HUDEP-2 (cell line): ENCODE measurements around the gene FAT2.
"Not testable (repeated sequence)": the region's sequence is repeated elsewhere in the genome, so short reads cannot be mapped to it uniquely, and the experiment has no call there.

Experiments
- DNase-seq, 76 experiments: peaks; one replicate each; lab custom pipeline; 2025; ENCODE audit not compliant: unreplicated experiment in 76 of 76; lab: John Stamatoyannopoulos, UW

FAT2 gene

GRCh38 chr5:151615431-151615830, 24.3 kb upstream of the FAT2 start:
- DNase-seq = no peak

- no peak for DNase-seq
These were observed 23.4 kb upstream of the FAT2 start for GRCh38 chr5:151614565-151614964.

DNA sequence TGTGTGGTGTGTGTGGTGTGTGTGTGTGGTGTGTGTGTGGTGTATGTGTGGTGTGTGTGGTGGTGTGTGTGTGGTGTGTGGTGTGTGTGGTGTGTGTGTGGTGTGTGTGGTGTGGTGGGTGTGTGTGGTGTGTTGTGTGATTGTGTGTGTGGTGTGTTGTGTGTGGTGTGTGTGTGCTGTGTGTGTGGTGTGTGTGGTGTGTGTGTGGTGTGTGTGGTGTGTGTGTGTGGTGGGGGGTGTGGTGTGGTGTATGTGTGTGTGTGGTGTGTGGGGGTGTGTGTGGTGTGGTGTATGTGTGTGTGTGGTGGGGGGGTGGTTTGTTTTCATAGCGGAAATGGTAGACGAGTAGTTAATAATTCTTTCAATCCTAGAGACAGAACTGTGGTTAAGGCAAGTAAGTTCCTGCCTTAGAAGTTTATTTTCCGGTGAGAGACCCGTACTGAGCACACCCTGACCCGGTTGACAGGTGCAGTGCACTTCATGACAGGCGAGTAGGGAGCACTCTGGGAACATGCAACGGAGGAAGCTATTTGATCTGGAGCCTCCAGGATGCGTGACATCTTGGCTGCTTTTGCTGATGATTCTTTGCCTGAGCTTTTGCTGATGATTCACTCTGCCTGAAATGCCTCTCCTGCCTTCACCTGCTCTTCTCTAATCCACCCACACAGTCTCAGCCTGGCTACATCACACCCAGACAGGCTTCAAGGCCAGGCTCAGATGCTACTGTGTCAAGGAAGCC, 21.7 kb upstream of the FAT2 start:
- no peak for DNase-seq

DNA sequence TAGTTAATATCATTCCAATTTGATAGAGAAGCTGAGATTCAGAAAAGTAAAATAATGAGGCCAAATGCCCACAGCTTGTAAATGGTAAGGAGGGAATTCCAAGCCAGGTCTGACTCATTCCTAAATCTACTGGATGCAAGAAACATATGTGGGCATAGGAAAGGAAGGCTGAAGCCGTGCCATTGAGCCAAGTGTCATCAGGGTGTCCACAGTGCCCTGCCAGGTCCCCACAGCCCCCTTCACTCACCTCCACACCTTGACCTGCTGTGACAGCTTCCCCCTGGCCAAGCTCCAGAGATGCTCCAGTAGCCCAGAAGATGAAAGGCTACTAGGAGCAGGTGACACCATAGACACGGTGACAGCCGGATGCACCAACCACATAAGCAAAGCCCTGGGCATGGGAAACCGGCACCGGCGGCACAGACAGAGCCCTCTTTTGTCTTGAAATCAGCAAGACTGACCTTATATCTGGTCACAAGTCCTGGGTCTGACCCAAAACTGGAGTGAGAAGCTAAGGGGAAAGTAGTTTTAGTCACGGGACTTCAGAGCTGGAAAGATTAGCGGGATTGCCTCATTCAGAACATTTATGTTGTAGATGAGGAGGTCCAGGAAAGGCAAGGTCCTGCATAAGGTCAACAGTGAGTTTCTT, 20.1 kb upstream of the FAT2 start:
- no peak for DNase-seq

DNA sequence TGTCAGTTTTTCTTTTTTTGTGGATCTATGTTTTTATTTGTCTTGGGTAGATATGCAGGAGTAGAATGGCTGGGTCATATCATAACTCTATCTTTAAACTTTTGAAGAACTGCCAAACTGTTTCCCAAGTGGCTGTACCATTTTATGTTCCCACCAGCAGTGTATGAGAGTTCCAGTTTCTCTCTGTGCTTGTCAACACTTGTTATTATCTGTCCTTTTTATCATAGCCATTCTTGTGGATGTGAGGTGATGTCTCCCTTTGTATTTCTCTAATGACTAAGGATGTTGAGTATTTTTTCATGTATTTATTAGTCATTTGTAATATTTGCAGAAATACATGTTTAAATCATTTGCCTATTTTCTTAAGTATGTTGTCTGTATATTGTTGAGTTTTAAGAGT, 17.4 kb upstream of the FAT2 start:
- no peak for DNase-seq

DNA sequence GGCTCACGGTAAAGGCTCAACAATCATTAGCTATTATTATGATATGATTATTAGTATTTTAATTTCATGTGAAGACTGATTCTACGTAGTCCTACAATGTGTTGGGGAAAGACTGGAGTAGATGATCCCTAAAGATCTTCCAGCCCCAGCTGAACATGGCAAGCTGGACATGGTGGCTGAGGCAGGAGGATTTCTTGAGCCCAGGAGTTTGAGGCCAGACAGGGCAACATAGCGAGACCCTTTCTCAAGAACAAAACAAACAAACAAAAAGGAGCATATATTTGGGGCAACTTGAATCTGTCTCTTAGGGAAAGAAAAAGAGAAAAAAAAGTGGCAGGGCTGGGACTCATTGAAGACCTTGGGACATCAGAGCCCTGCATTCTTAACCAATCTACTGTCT, 16.2 kb upstream of the FAT2 start:
- no peak for DNase-seq

DNA sequence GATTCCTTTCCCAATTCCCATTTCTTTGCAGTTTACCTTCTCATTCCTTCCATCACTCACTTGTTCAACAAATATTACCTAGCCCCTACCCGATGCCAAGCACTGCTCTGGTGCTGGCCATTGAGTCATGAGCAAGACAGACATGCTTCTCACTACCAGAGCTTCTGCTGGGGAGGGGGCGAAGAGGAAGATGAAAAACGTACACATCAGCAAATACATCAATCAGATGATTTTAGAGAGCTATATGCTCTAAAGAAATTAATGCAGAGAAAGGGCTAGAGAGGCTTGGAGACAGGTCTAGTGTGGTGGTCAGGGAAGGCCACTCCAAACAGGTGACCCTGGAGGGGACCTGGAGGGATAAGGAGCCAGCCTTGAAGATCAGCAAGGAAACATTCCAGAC, 14.4 kb upstream of the FAT2 start:
- no peak for DNase-seq

DNA sequence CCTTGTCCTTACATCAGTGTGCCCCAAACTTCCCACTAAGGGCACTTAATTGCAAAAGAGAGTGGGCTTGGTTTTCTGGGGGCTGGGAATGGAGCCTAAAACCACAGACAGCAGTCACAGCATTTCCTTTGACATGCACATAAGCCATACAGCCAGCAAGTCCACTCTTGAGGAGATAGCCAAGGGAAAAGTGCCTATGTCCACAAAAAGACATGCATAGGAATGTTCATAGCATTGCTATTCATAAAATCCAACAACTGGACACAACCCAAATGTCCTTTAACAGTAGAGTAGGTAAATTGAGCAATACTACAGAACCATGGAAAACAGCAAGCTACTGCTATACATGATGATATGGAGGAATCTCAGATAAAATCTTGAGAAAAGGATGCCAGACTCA, 11.7 kb upstream of the FAT2 start:
- no peak for DNase-seq

- DNase-seq = no peak
These were observed 10.3 kb upstream of the FAT2 start for GRCh38 chr5:151601391-151601790.

- no peak for DNase-seq
These were observed 9.0 kb upstream of the FAT2 start for GRCh38 chr5:151600069-151600665.

DNA sequence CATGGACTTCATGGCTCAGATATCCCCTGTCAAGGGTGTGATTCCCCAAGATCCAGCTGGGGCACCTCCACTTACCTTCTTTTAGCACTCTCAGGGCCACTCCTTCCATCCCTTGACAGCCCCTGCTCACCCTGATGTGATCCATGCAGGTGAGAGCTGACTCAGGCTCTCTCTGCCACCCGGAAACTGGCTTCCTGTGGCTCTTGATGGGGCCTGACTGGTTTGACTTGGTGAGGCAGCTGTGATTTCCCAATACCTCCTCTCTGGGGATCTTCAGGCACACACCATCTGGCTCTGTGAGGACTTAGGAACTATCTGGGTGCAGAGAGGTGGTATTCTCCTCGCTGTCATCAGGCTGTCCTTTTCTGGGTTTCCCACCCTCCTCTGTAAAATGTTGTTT, 7.9 kb upstream of the FAT2 start:
- no peak for DNase-seq

GRCh38 chr5:151598549-151598948, 7.4 kb upstream of the FAT2 start:
- DNase-seq = no peak

GRCh38 chr5:151597749-151598148, 6.6 kb upstream of the FAT2 start:
- DNase-seq = no peak

- DNase-seq = no peak
These were observed 5.9 kb upstream of the FAT2 start for GRCh38 chr5:151596828-151597539.

DNA sequence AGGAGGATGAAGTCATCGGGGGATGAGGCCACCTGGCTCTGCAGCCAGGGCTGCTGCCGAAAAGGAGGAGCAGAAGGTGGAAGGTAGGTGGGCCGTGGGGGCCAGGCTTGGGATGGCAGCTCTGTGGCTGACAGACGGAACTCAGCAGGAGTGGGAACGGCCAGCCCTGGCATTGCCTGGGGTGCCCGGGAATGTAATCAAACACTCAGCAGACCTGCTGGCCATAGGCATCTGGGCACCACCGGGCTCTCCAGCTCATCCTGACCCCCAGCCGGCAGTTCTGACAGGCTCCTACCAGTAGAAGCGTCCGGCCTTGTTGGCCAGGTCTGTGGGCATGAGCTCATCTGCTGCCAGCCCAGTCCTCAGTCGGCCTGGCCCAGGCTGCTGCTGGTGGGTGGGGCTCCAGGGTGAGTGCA, 4.3 kb upstream of the FAT2 start:
- DNase-seq = no peak

GRCh38 chr5:151592855-151593408, 1.8 kb upstream of the FAT2 start:
- DNase-seq = no peak

- DNase-seq = no peak
These were observed 1.1 kb downstream of the FAT2 start for GRCh38 chr5:151589878-151590570.

GRCh38 chr5:151587796-151588555, 3.2 kb downstream of the FAT2 start:
- no peak for DNase-seq

- DNase-seq = no peak
These were observed 5.2 kb downstream of the FAT2 start for GRCh38 chr5:151585970-151586369.

DNA sequence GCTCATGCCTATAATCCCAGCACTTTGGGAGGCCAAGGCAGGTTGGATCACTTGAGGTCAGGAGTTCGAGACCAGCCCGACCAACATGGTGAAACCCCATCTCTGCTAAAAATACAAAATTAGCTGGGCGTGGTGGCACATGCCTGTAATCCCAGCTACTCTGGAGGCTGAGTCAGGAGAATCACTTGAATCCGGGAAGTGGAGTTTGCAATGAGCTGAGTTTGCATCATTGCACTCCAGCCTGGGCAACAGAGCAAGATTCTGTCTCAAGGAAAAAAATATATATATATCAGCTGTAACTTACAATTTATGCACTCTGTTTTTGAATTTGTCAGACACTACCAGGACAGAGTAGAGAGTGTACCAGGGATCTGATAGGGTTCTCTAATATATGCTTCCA, 5.8 kb downstream of the FAT2 start:
- DNase-seq = not testable (repeated sequence)
